GM18517 (cell line): ENCODE measurements around the gene TP53TG3B.
"Not testable (repeated sequence)": the region's sequence is repeated elsewhere in the genome, so short reads cannot be mapped to it uniquely, and the experiment has no call there.

Experiments
- ATAC-seq: cut with Tn5 transposase; IDR thresholded peaks from one replicate; pipeline ENCODE4 v1.9.1; 2021; ENCODE audit warnings: mild to moderate bottlenecking, moderate library complexity; ENCODE audit not compliant: unreplicated experiment

The TP53TG3B gene, protein sequence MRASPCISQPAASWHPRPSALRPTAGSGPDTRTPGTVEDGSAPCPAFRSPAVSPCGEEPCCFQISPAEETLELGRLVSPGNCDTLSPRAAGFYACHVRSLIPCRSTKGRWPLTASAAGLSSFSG

GRCh38 chr16:33360541-33360940 lies at the start of gene TP53TG3B:
Gene TP53TG3B (plus strand): TSS chr16:33360841. CDS start chr16:33360909, 68 bp downstream.
- not testable (repeated sequence) for ATAC-seq

- not testable (repeated sequence) for ATAC-seq
Observed at GRCh38 chr16:33336226-33337012, 24.2 kb upstream of the TP53TG3B start.

GRCh38 chr16:33337627-33338542 lies 22.8 kb upstream of the TP53TG3B start:
- not testable (repeated sequence) for ATAC-seq

DNA sequence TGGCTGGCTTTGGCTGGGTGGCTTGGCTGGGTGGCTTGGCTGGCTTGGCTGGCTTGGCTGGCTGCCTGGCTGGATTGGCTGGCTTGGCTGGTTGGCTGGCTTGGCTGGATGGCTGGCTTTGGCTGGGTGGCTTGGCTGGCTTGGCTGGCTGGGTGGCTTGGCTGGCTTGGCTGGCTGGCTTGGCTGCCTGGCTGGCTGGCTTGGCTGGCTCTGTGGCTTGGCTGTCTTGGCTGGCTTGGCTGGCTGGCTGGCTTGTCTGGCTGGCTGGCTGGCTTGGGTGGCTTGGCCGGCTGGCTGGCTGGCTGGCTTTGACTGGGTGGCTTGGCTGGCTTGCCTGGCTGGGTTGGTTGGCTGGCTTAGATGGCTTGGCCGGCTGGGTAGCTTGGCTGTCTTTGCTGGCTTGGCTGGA lies 22.1 kb upstream of the TP53TG3B start:
- not testable (repeated sequence) for ATAC-seq

GRCh38 chr16:33339093-33340061 lies 21.3 kb upstream of the TP53TG3B start:
- ATAC-seq = not testable (repeated sequence)
